ENCODE results near the gene COX6B2. TPM values are rescaled to one million over a fixed set of nuclear protein-coding genes. Genes with fewer than 3 reads are reported as not detected.

The COX6B2 gene
- total RNA-seq, 4 donors from 2014 or later = not detected

DNA sequence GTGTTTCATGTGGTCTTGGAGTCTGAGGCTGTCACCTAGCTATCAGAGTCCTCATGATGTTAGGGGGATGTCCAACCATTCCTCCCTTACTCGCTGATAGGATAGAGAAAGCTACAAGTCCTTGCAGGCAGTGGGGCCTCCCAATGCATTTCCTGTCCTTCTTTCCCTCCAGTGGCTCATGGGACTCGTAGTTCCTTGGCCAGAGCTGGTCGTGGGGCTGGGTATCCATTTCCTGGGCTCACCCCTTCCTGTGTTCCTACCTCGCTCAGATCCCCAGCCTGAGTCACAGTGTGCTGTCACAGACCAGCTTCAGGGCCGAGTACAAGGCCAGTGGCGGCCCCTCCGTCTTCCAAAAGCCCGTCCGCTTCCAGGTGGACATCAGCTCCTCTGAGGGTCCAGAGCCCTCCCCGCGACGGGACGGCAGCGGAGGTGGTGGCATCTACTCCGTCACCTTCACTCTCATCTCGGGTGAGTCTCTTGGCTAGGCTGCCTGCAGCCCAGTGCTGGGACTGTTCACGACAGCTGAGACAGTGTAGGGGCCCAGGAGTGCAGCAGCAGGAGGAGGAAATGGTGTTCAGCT, 48.4 kb downstream of the COX6B2 start:
- TF ChIP-seq, protein P1, sequence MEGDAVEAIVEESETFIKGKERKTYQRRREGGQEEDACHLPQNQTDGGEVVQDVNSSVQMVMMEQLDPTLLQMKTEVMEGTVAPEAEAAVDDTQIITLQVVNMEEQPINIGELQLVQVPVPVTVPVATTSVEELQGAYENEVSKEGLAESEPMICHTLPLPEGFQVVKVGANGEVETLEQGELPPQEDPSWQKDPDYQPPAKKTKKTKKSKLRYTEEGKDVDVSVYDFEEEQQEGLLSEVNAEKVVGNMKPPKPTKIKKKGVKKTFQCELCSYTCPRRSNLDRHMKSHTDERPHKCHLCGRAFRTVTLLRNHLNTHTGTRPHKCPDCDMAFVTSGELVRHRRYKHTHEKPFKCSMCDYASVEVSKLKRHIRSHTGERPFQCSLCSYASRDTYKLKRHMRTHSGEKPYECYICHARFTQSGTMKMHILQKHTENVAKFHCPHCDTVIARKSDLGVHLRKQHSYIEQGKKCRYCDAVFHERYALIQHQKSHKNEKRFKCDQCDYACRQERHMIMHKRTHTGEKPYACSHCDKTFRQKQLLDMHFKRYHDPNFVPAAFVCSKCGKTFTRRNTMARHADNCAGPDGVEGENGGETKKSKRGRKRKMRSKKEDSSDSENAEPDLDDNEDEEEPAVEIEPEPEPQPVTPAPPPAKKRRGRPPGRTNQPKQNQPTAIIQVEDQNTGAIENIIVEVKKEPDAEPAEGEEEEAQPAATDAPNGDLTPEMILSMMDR (IDR thresholded peaks at IDR 0.05; ENCODE audit: low read depth) = no peak

DNA sequence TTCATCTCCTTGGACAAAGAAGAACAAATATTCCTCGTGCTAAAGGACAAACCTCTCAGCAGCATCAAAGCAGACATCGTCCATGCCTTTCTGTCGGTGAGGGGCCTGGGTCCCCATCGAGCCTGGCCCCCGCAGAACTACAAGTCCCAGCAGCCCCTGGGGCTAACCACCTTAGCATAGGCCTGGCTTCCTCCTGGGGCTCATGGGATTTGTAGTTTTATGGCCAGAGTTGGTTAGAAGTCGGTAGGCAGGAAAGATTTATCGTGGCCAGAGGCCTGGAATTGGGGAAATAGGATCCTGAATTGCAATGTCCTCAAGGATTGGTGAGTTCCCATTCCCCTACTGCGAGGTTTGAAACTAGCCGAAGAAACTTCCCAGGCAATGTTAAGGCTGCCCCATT, 49.0 kb downstream of the COX6B2 start:
- TF ChIP-seq, protein P1 (IDR thresholded peaks at IDR 0.05; ENCODE audit: low read depth) = no peak

DNA sequence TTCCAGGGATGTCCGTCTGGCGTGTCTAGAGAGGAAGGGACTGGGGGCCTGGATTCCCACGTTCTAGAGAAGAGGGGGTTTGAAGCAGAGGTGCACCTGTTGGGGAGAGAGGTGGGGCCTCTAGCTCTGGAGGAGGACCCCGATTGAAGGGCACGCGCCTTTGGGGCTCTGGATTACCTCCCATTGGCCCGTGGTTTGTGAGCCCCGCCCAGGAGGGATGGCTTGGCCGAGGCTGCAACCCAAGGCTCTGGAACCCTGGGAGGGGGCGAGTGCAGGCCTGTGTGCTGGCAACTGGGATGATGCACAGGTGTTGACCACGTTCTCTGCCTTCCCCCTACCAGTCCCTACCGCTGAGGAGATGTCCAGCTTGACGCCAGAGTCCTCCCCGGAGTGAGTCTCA, 49.5 kb downstream of the COX6B2 start:
- TF ChIP-seq, protein P1 (IDR thresholded peaks at IDR 0.05; ENCODE audit: low read depth) = no peak

DNA sequence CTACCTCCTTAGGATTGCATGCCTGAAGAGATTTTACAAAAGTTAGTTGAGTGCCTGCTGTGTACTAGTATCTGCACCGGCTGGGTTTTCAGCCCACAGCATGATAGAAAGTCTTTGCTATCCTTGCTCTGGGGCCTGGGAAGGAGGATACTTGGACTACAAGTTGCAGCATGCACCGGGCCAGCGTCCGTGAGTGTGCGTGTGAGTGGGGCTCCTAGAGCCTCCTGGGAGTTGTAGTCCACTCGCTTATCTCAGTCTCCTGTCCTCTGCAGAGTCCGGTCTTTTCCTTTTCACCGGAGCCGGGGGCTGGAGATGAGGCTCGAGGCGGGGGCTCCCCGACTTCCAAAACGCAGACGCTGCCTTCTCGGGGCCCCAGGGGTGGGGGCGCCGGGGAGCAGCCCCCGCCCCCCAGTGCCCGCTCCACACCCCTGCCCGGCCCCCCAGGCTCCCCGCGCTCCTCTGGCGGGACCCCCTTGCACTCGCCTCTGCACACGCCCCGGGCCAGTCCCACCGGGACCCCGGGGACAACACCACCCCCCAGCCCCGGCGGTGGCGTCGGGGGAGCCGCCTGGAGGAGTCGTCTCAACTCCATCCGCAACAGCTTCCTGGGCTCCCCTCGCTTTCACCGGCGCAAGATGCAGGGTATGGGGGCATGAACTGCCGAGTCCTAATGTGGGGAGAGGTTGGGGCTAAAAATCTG, 50.1 kb downstream of the COX6B2 start:
- TF ChIP-seq, protein P1 (IDR thresholded peaks at IDR 0.05; ENCODE audit: low read depth) = no peak

DNA sequence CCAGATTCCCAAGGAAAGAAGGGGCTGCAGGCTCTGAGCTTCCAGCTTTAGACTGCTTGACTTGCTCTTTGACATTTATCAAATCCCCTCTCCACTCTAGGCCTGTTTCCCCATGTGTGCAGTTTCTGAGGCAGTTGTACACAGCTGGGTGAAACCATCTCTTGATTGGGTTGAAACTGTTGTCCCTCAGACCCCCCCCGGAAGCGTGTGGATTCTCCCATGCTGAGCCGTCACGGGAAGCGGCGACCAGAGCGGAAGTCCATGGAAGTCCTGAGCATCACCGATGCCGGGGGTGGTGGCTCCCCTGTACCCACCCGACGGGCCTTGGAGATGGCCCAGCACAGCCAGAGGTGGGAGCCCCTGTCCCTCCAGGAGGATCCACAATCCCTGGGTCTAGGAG, 51.0 kb downstream of the COX6B2 start:
- TF ChIP-seq, protein P1 (IDR thresholded peaks at IDR 0.05; ENCODE audit: low read depth) = no peak

DNA sequence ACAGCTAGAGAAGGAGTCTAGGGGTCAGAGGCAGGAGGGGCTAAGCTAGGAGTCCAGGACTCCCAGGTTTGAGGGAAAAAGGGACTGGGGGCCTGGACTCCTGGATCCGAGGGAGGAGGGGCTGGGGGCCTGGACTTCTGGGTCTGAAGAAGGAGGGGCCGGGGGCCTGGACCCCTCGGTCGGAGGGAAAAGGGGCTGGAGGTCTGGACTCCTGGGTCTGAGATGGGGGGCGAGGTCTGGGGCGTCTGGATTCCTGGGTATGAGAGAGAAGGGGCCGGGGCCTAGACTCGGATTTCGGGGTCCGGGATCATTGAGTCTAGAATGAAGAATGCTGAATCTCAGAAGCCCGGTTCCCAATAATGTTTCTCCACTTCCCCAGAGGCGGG, 52.2 kb downstream of the COX6B2 start:
- TF ChIP-seq, protein P1 (IDR thresholded peaks at IDR 0.05; ENCODE audit: low read depth) = no peak

DNA sequence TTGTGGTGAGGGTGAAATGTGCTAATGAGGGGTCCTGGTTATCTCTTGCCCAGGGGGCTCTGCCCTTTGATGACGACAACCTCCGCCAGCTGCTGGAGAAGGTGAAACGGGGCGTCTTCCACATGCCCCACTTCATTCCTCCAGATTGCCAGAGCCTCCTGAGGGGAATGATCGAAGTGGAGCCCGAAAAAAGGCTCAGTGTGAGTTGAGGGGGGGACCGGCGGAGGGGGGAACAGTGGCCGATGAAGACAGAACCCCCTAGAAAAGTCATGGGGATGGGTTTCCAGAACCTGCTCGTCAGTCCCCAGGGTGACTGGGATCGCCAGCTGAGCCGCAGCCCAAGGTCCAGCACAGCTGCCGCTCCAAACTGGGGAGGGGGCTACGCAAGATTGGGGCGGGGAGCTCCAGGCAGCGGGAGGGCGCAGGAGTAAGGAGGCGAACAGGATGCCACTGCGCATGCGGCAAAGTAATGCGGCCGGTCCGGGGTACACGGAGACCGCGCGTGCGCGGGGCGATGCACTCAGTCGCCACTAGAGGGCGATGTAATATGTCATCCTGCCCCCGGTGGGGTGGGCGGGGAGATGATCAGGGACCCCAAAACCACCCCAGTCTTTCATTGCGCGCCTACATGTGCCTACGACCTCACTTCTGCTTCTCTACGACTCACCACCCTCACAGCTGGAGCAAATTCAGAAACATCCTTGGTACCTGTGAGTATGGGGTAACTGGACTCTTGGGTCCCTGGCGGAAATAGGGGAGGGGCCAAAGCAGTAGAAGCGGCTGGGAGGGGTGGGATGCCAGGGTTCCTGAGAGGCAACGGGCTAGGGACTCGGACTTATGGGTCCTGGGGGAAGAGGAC, 52.8 kb downstream of the COX6B2 start:
- TF ChIP-seq, protein P1 (IDR thresholded peaks at IDR 0.05; ENCODE audit: low read depth) = no peak

Data from subcutaneous adipose tissue (tissue), 4 donors.